ENCODE data around the gene MAN2B2.

The MAN2B2 gene

DNA sequence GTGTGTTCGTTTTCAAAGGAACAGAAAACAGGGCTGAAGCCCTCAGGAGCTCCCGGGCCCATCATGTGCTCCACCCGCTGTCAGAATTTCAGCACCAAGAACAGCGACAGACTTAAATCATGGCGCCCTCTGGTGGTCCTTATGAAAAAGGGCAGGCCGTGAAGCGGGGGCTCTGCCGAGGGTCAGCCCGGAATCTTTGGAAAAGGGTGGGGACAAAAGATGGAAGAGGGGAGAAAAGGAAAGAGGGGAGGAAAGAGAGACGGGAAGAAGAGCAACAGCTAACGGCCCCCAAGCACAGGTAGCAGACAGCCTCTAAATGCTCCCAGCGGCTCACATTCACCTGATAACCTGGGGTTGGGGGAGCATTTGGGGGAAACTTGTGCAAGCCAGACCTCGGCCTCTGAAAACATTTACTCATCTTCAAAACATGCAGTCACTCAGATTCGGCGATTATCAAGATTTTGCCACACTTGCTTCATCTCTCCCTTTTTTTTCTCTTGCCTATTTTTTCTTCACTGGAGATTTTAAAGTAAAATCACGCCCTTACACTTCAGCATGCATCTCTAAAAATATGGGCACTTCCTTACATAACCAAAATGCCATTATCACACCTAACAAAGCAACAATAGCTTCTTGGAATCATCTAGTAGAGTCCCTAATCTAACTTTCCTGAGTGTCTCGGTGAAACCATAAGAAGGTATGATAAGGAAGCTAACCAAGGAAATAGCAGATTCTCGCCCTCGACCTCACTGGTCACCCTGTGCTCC lies 28.1 kb upstream of the MAN2B2 start:
- peak; percentile 26 for DNase-seq

- peak; percentile 64 for DNase-seq
Measured at GRCh38 chr4:6548201-6548881, 26.6 kb upstream of the MAN2B2 start.

DNA sequence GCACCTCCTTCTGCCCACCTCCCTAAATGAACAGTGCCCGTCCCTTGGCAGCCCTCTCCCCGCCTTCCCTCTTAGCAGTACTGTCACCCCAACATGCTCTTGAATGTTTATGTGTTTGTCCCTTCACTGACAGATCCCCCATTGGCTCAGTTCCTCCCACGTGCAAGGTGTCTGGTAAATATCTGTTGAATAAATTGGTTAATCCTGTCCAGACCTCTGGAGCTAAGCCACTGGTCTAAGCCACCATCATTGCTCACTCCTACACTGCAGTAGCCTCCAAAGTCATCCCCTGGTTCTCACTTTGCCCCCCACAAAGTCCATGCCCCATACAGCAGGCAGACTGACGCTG lies 26.1 kb upstream of the MAN2B2 start:
- no peak for DNase-seq

DNA sequence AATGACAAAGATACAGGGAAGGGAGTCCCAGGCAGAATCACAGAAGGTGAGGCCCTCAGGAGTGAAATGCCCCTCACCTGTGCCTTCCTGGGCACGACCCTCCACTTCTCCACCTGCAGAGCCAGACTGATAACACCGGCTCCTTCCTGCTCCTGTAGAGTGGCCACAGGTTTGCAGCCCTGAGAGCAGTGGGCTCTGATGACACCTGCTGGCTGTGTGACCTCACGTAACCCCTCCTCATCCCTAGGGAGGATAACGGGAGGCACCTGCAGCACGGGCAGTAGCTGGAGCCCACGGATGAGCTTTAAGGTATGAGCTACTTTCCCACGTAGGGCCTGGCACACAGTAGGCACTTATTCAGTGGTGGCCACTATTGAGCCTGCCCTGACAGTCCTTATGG lies 25.5 kb upstream of the MAN2B2 start:
- no peak for DNase-seq

DNA sequence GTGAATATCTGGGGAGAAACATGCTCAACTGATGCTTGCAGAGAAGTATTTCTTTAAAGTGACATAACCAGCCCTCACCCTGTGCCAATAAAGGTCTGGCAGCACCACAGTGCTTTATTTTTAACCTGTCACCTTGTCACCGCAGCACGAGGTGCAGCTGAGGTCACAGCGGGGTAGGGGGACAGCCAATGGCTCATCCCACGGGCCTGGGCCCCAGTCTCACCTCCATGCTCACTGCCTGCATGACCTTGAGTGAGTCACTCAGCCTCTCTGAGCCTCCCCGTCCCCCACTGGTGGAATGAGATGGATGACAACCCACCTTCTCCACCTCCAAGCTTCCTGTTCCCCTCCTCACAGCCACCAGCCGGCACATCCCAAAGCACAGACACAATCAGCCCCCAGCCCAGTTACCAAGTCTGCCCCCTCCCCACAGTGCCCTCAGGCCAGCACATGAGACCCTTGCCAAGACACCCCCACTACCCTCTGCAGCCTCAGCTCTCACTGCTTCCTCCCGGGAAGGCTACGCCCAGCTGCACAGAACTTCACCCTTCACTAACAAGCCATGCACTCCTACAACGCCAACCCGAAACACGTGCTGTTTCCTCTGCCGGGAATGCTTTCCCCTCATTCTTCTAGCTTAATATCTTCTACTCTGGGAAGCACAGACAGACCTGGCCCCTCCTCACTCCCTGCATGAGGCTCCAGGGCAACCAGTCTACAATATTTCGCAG lies 24.9 kb upstream of the MAN2B2 start:
- no peak for DNase-seq

- no peak for DNase-seq
Measured at GRCh38 chr4:6550821-6551220, 24.2 kb upstream of the MAN2B2 start.

- no peak for DNase-seq
Measured at GRCh38 chr4:6551660-6552059, 23.3 kb upstream of the MAN2B2 start.

DNA sequence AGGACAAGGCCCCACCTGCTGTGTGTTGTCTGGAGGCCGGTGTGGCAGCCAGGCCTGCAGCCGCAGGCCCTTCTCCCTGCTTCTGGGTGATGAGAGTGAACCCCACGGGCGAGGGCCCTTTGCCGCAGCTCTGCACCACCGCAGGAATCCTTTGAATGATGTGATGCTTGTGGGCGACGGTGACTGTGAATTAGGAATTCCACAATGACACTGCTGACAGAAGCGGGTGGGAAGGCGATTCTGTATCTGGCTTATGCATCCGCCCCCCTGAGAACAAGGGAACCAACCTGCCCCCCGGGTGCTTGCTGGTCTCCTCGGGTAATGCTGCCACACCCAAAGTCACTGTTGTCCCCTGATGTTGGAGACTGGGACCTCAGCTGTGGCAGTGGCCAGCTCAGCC lies 19.5 kb upstream of the MAN2B2 start:
- DNase-seq: no peak

- no peak for DNase-seq
Measured at GRCh38 chr4:6556263-6556662, 18.7 kb upstream of the MAN2B2 start.

GRCh38 chr4:6557185-6557584 lies 17.8 kb upstream of the MAN2B2 start:
- DNase-seq: no peak

DNA sequence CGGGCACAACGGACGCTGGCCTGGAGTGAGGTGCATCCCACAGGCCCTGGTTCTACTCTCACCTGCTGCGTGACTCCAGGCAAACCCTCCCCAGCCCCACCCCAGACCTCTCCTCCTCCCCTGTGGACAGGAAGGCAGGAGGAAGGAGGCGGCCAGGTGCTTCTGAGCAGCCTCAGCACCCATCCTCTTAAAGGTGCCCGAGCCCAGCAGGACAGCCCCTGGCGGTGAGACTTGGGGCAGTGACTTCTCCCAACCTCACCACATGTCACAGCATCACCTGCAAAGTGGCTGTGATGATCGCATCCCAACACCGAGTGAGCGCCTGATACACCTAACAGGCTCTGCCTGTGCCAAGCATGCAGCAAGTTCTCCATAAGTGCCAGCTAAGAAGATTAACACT lies 17.1 kb upstream of the MAN2B2 start:
- no peak for DNase-seq

GRCh38 chr4:6560416-6561172 lies 14.4 kb upstream of the MAN2B2 start:
- no peak for DNase-seq

GRCh38 chr4:6561173-6561516 lies 13.8 kb upstream of the MAN2B2 start:
- no peak for DNase-seq

- no peak for DNase-seq
Measured at GRCh38 chr4:6561706-6562371, 13.2 kb upstream of the MAN2B2 start.

- DNase-seq: no peak
Measured at GRCh38 chr4:6562931-6563901, 11.8 kb upstream of the MAN2B2 start.

DNA sequence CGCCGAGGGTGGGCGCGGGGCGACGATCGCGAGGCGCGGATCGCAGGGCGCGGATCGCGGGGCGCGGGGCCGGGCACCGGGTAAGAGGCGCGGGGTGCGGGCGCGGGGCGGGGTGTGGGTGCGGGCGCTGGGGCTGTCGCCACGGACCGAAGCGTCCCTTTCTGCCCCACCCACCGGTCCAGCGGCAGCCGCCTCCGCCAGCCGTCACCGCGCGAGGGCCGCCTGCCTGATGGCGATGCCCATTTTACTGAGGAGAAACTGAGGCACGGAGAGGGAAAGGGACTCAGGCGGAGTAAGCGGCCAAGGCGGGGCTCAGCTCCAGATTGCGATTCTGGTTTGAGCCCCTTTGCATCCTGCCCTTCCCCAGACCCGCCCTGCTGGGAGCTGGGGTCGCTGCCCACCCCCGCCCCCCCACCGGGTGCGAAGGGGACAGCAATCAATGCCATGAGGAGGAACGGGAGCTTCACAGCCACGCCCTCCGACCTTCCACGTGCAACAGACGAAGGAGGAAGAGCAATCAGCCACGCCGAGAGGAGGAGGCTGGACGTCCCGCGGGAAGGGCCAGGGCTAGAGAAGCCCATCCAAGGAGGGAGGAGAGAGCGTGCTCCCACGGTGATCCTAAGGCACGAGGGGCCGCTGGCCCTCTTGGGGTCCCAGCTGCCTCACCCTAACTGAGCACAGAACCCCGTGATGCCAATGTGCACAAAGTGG lies 10.9 kb upstream of the MAN2B2 start:
- no peak for DNase-seq

GRCh38 chr4:6565691-6566390 lies 9.1 kb upstream of the MAN2B2 start:
- DNase-seq: no peak

GRCh38 chr4:6566391-6567190 lies 8.4 kb upstream of the MAN2B2 start:
- DNase-seq: no peak

- DNase-seq: no peak
Measured at GRCh38 chr4:6567218-6567617, 7.8 kb upstream of the MAN2B2 start.

Measured in NCI-H1092 (cell line).